HG03196 (cell line): ENCODE results near the gene ITPKB.

Experiments used
- ATAC-seq: cut with Tn5 transposase; IDR thresholded peaks from one replicate; pipeline ENCODE4 v1.9.1; 2021; ENCODE audit not compliant: unreplicated experiment

ITPKB gene

GRCh38 chr1:226668173-226668560 is 70.9 kb downstream of the ITPKB start:
- ATAC-seq, result no peak

- ATAC-seq, result no peak
Measured at GRCh38 chr1:226666692-226667091, 72.4 kb downstream of the ITPKB start.

GRCh38 chr1:226666164-226666506 is 72.9 kb downstream of the ITPKB start:
- no peak for ATAC-seq

GRCh38 chr1:226665505-226666163 is 73.4 kb downstream of the ITPKB start:
- ATAC-seq, result no peak

- no peak for ATAC-seq
Measured at GRCh38 chr1:226664413-226665101, 74.5 kb downstream of the ITPKB start.

- no peak for ATAC-seq
Measured at GRCh38 chr1:226663327-226663704, 75.8 kb downstream of the ITPKB start.

GRCh38 chr1:226662642-226663326 is 76.3 kb downstream of the ITPKB start:
- peak; percentile 94 for ATAC-seq

GRCh38 chr1:226661965-226662364 is 77.1 kb downstream of the ITPKB start:
- ATAC-seq, result no peak

- no peak for ATAC-seq
Measured at GRCh38 chr1:226661271-226661670, 77.8 kb downstream of the ITPKB start.

- no peak for ATAC-seq
Measured at GRCh38 chr1:226660410-226661182, 78.5 kb downstream of the ITPKB start.

GRCh38 chr1:226659641-226660040 is 79.4 kb downstream of the ITPKB start:
- ATAC-seq, result no peak

- no peak for ATAC-seq
Measured at GRCh38 chr1:226659136-226659535, 79.9 kb downstream of the ITPKB start.

- ATAC-seq, result no peak
Measured at GRCh38 chr1:226658546-226659125, 80.4 kb downstream of the ITPKB start.

- no peak for ATAC-seq
Measured at GRCh38 chr1:226657895-226658545, 81.1 kb downstream of the ITPKB start.

- ATAC-seq, result no peak
Measured at GRCh38 chr1:226656601-226657277, 82.3 kb downstream of the ITPKB start.

- no peak for ATAC-seq
Measured at GRCh38 chr1:226656201-226656600, 82.9 kb downstream of the ITPKB start.

- ATAC-seq, result no peak
Measured at GRCh38 chr1:226655251-226656163, 83.6 kb downstream of the ITPKB start.

- ATAC-seq, result no peak
Measured at GRCh38 chr1:226654668-226655055, 84.4 kb downstream of the ITPKB start.

- ATAC-seq, result no peak
Measured at GRCh38 chr1:226654046-226654667, 84.9 kb downstream of the ITPKB start.
